Activated T-cell treated with anti-CD3 and anti-CD28 coated beads, Interleukin-2, amount 50 U/mL, for 24 hours (primary cell): ENCODE data around the gene SLC25A52.
A peak's percentile ranks its signal among the peaks of the same experiment; 100 is the strongest.

Source experiments
- DNase-seq: peaks from one replicate; pipeline ENCODE4 v3.0.0-alpha.2; 2020
- H3K27ac Mint-ChIP-seq: 2 replicates; pipeline ENCODE4 v1.8.0; 2020; ENCODE audit warnings: mild to moderate bottlenecking, mixed read lengths
- H3K27me3 Mint-ChIP-seq: 2 replicates; pipeline ENCODE4 v1.8.0; 2020; ENCODE audit warnings: mixed read lengths
- H3K36me3 Mint-ChIP-seq: 2 replicates; pipeline ENCODE4 v1.8.0; 2020; ENCODE audit warnings: low read depth, mixed read lengths
- H3K4me1 Mint-ChIP-seq: 2 replicates; pipeline ENCODE4 v1.8.0; 2020; ENCODE audit warnings: low read depth, mixed read lengths
- H3K4me3 Mint-ChIP-seq: 2 replicates; pipeline ENCODE4 v1.8.0; 2020; ENCODE audit warnings: mild to moderate bottlenecking, moderate library complexity, mixed read lengths
- H3K9me3 Mint-ChIP-seq: 2 replicates; pipeline ENCODE4 v1.8.0; 2020; ENCODE audit warnings: mixed read lengths

SLC25A52 gene

GRCh38 chr18:31723639-31723989 is 37.1 kb downstream of the SLC25A52 start:
- peaks cover 39% of the 10 kb centered on the region for H3K27me3 Mint-ChIP-seq
- H3K4me1 Mint-ChIP-seq, result peaks cover 8% of the 10 kb centered on the region
- DNase-seq, result no peak
- H3K36me3 Mint-ChIP-seq, result no peaks in the 10 kb centered on the region
- no peak overlapping the region for H3K4me3 Mint-ChIP-seq
- H3K9me3 Mint-ChIP-seq, result peaks cover 11% of the 10 kb centered on the region
- H3K27ac Mint-ChIP-seq, result no peak overlapping the region

- Mint-ChIP-seq H3K9me3 (peaks cover 11% of the 10 kb centered on the region), H3K27ac (no peak overlapping the region), H3K4me3 (no peak overlapping the region)
These were observed 38.2 kb downstream of the SLC25A52 start for GRCh38 chr18:31722369-31722957.

GRCh38 chr18:31721601-31722000 is 39.1 kb downstream of the SLC25A52 start:
- H3K9me3 Mint-ChIP-seq, result peaks cover 11% of the 10 kb centered on the region
- H3K27me3 Mint-ChIP-seq, result peaks cover 33% of the 10 kb centered on the region
- peaks cover 8% of the 10 kb centered on the region for H3K4me1 Mint-ChIP-seq
- H3K4me3 Mint-ChIP-seq, result no peak overlapping the region
- no peaks in the 10 kb centered on the region for H3K36me3 Mint-ChIP-seq
- DNase-seq, result no peak
- no peak overlapping the region for H3K27ac Mint-ChIP-seq

More at GRCh38 chr18:31722369-31722957, 38.2 kb downstream of the SLC25A52 start:
- Mint-ChIP-seq H3K27me3 (peaks cover 37% of the 10 kb centered on the region), H3K36me3 (no peaks in the 10 kb centered on the region), H3K4me1 (peaks cover 8% of the 10 kb centered on the region)
- peak; percentile 78 for DNase-seq

- DNase-seq, result no peak
- no peaks in the 10 kb centered on the region for H3K36me3 Mint-ChIP-seq
- H3K4me1 Mint-ChIP-seq, result peaks cover 8% of the 10 kb centered on the region
- peaks cover 30% of the 10 kb centered on the region for H3K27me3 Mint-ChIP-seq
- H3K4me3 Mint-ChIP-seq, result no peak overlapping the region
- no peak overlapping the region for H3K27ac Mint-ChIP-seq
- peaks cover 11% of the 10 kb centered on the region for H3K9me3 Mint-ChIP-seq
These were observed 39.8 kb downstream of the SLC25A52 start for GRCh38 chr18:31720867-31721266.

GRCh38 chr18:31719363-31720006 is 41.2 kb downstream of the SLC25A52 start:
- H3K27ac Mint-ChIP-seq, result no peak overlapping the region
- no peaks in the 10 kb centered on the region for H3K36me3 Mint-ChIP-seq
- H3K9me3 Mint-ChIP-seq, result peaks cover 11% of the 10 kb centered on the region
- no peak for DNase-seq
- H3K4me3 Mint-ChIP-seq, result no peak overlapping the region
- peaks cover 6% of the 10 kb centered on the region for H3K4me1 Mint-ChIP-seq
- H3K27me3 Mint-ChIP-seq, result peaks cover 17% of the 10 kb centered on the region

GRCh38 chr18:31718386-31718785 is 42.3 kb downstream of the SLC25A52 start:
- no peak for DNase-seq
- H3K4me3 Mint-ChIP-seq, result no peak overlapping the region
- no peak overlapping the region for H3K27ac Mint-ChIP-seq
- peaks cover 11% of the 10 kb centered on the region for H3K9me3 Mint-ChIP-seq
- H3K4me1 Mint-ChIP-seq, result no peaks in the 10 kb centered on the region
- no peaks in the 10 kb centered on the region for H3K36me3 Mint-ChIP-seq
- peaks cover 7% of the 10 kb centered on the region for H3K27me3 Mint-ChIP-seq

- Mint-ChIP-seq H3K9me3 (peaks cover 11% of the 10 kb centered on the region), H3K36me3 (no peaks in the 10 kb centered on the region), H3K27me3 (no peaks in the 10 kb centered on the region), H3K4me3 (no peak overlapping the region), H3K27ac (no peak overlapping the region), H3K4me1 (no peaks in the 10 kb centered on the region)
- no peak for DNase-seq
These were observed 44.3 kb downstream of the SLC25A52 start for GRCh38 chr18:31716362-31716761.

GRCh38 chr18:31711365-31712172 is 49.1 kb downstream of the SLC25A52 start:
- H3K27ac Mint-ChIP-seq, result no peak overlapping the region
- no peak for DNase-seq
- no peaks in the 10 kb centered on the region for H3K36me3 Mint-ChIP-seq
- H3K9me3 Mint-ChIP-seq, result no peaks in the 10 kb centered on the region
- no peak overlapping the region for H3K4me3 Mint-ChIP-seq
- no peaks in the 10 kb centered on the region for H3K4me1 Mint-ChIP-seq
- H3K27me3 Mint-ChIP-seq, result no peaks in the 10 kb centered on the region

GRCh38 chr18:31710826-31711225 is 49.9 kb downstream of the SLC25A52 start:
- Mint-ChIP-seq H3K27ac (no peak overlapping the region), H3K9me3 (no peaks in the 10 kb centered on the region), H3K4me1 (no peaks in the 10 kb centered on the region), H3K27me3 (no peaks in the 10 kb centered on the region), H3K4me3 (no peak overlapping the region), H3K36me3 (no peaks in the 10 kb centered on the region)
- DNase-seq, result no peak
